OCI-LY7 (cell line): Measurements from ENCODE around the gene NDUFB5.

Source experiments
- EZH2phosphoT487 ChIP-seq: fragments of 200-600 bp; sonication (generic); IDR thresholded peaks from 2 replicates; pipeline ENCODE4 v1.6.1; 2018; ENCODE audit warnings: low read depth, borderline replicate concordance, mild to moderate bottlenecking, mixed run types, antibody characterized with exemption, low read length, moderate library complexity, mixed read lengths
- TF ChIP-seq, protein P1 (sequence below): fragments of 200-600 bp; sonication (generic); conservative IDR thresholded peaks from 2 replicates; pipeline ENCODE4 v1.5.1; 2014; ENCODE audit warnings: mild to moderate bottlenecking, antibody characterized with exemption, low read length, moderate library complexity, mixed read lengths

DNA sequence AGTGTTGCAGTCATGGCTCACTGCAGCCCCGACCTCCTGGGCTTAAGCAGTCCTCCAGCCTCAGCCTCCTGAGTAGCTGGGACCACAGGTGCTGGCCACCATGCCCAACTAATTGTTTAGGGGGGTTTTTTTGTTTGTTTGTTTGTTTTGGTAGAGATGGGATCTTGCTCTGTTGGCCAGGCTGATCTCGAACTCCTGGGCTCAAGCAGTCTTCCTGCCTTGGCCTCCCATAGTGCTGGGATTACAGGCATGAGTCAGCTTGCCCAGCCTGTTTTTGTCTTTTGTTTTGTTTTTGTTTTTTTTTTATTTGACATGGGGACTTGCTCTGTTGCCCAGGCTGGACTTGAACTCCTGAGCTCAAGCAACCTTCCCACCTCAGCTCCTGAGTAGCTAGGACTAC, 17.4 kb downstream of the NDUFB5 start:
- TF ChIP-seq, protein P1, sequence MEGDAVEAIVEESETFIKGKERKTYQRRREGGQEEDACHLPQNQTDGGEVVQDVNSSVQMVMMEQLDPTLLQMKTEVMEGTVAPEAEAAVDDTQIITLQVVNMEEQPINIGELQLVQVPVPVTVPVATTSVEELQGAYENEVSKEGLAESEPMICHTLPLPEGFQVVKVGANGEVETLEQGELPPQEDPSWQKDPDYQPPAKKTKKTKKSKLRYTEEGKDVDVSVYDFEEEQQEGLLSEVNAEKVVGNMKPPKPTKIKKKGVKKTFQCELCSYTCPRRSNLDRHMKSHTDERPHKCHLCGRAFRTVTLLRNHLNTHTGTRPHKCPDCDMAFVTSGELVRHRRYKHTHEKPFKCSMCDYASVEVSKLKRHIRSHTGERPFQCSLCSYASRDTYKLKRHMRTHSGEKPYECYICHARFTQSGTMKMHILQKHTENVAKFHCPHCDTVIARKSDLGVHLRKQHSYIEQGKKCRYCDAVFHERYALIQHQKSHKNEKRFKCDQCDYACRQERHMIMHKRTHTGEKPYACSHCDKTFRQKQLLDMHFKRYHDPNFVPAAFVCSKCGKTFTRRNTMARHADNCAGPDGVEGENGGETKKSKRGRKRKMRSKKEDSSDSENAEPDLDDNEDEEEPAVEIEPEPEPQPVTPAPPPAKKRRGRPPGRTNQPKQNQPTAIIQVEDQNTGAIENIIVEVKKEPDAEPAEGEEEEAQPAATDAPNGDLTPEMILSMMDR: no peak
- TF ChIP-seq EZH2phosphoT487: no peak
